ENCODE data around the gene PRDX1. TPM values are rescaled to one million over a fixed set of nuclear protein-coding genes. Genes with fewer than 3 reads are reported as not detected.
A peak's percentile ranks its signal among the peaks of the same experiment; 100 is the strongest.
"Not testable (repeated sequence)": the region's sequence is repeated elsewhere in the genome, so short reads cannot be mapped to it uniquely, and the experiment has no call there.

The PRDX1 gene
- total and polyA plus RNA-seq, 2 experiments from 2014 or later = 1,070 to 2,149 TPM

- Histone ChIP-seq H3K9me2 (ENCODE audit: insufficient read depth) (no peaks in the 10 kb centered on the region), H3F3A (replicated peaks; ENCODE audit: low read depth) (peaks cover 3% of the 10 kb centered on the region; the same call in 1 of the 2 replicates), H3K4me3 (peak overlapping the region; percentile 91), H3K36me3 (ENCODE audit: insufficient read depth) (no peaks in the 10 kb centered on the region), H3K27me3 (ENCODE audit: insufficient read depth) (peaks cover 8% of the 10 kb centered on the region; the same call in 1 of the 2 replicates), H3K4me1 (ENCODE audit: insufficient read depth) (peaks cover 7% of the 10 kb centered on the region; the same call in 1 of the 2 replicates), H3K79me2 (replicated peaks; ENCODE audit: insufficient read depth) (peaks cover 26% of the 10 kb centered on the region), H3K4me2 (peak overlapping the region; percentile 100), H2AFZ (peak overlapping the region; percentile 49), H3K27ac (ENCODE audit: low read depth) (peak overlapping the region; percentile 28; the same call in 1 of the 2 replicates), H4K20me1 (replicated peaks; ENCODE audit: insufficient read depth) (0 out of 2 replicates have a peak, but pooled peaks cover 3% of the 10 kb centered on the region)
- Mint-ChIP-seq H3K27ac (no peak overlapping the region), H3K27me3 (ENCODE audit: insufficient read depth, low read depth, poor library complexity) (peaks cover 2% of the 10 kb centered on the region), H3K4me3 (no peak overlapping the region), H3K9me3 (no peaks in the 10 kb centered on the region), H3K4me1 (peaks cover 5% of the 10 kb centered on the region; the same call in 2 of the 3 replicates), H3K36me3 (ENCODE audit: low read depth) (no peaks in the 10 kb centered on the region)
- peak; percentile 4 for ATAC-seq
- DNase-seq (ENCODE audit: low spot score) = peak; percentile 24
- TF ChIP-seq NANOG (IDR thresholded peaks at IDR 0.05; ENCODE audit: borderline replicate concordance) (no peak), JUNB (IDR thresholded peaks at IDR 0.05; ENCODE audit: unreplicated experiment) (no peak), ZNF331 (CRISPR knock-in tag; IDR thresholded peaks at IDR 0.05; ENCODE audit: low read depth) (no peak), EZH2 (IDR thresholded peaks at IDR 0.05; ENCODE audit: low read depth, unreplicated experiment) (no peak), CREB1 (CRISPR knock-in tag; IDR thresholded peaks at IDR 0.05; ENCODE audit: low read depth) (no peak)
These were observed 31.5 kb downstream of the PRDX1 start for GRCh38 chr1:45490121-45490625.

GRCh38 chr1:45489379-45489778 is 32.3 kb downstream of the PRDX1 start:
- not testable (repeated sequence) for H3K4me1 Mint-ChIP-seq; H4K20me1 ChIP-seq (replicated peaks; ENCODE audit: insufficient read depth); H3K4me1 ChIP-seq (ENCODE audit: insufficient read depth); ATAC-seq; H3K27ac Mint-ChIP-seq; H3K27me3 ChIP-seq (ENCODE audit: insufficient read depth); DNase-seq (ENCODE audit: low spot score); H3K36me3 ChIP-seq (ENCODE audit: insufficient read depth); H3K36me3 Mint-ChIP-seq (ENCODE audit: low read depth); H3K4me3 Mint-ChIP-seq; H3K9me2 ChIP-seq (ENCODE audit: insufficient read depth); H3F3A ChIP-seq (replicated peaks; ENCODE audit: low read depth); H3K9me3 Mint-ChIP-seq; H3K27me3 Mint-ChIP-seq (ENCODE audit: insufficient read depth, low read depth, poor library complexity); H3K27ac ChIP-seq (ENCODE audit: low read depth); H2AFZ ChIP-seq
- peak overlapping the region; percentile 91 for H3K4me3 ChIP-seq
- H3K79me2 ChIP-seq (replicated peaks; ENCODE audit: insufficient read depth) = peaks cover 26% of the 10 kb centered on the region
- H3K4me2 ChIP-seq = peak overlapping the region; percentile 100

- peaks cover 26% of the 10 kb centered on the region for H3K79me2 ChIP-seq (replicated peaks; ENCODE audit: insufficient read depth)
- DNase-seq (ENCODE audit: low spot score) = peak; percentile 17
- peak overlapping the region; percentile 91 for H3K4me3 ChIP-seq
- no peaks in the 10 kb centered on the region for H3K9me2 ChIP-seq (ENCODE audit: insufficient read depth)
- Mint-ChIP-seq H3K4me3 (no peak overlapping the region), H3K9me3 (no peaks in the 10 kb centered on the region), H3K36me3 (ENCODE audit: low read depth) (no peaks in the 10 kb centered on the region), H3K27me3 (ENCODE audit: insufficient read depth, low read depth, poor library complexity) (no peaks in the 10 kb centered on the region), H3K4me1 (peaks cover 5% of the 10 kb centered on the region; the same call in 2 of the 3 replicates), H3K27ac (no peak overlapping the region)
- peak overlapping the region; percentile 100 for H3K4me2 ChIP-seq
- H3K27me3 ChIP-seq (ENCODE audit: insufficient read depth) = peaks cover 8% of the 10 kb centered on the region; the same call in 1 of the 2 replicates
- no peak overlapping the region for H3K27ac ChIP-seq (ENCODE audit: low read depth)
- H3K4me1 ChIP-seq (ENCODE audit: insufficient read depth) = peaks cover 7% of the 10 kb centered on the region; the same call in 1 of the 2 replicates
- H2AFZ ChIP-seq = no peak overlapping the region
- 0 out of 2 replicates have a peak, but pooled peaks cover 3% of the 10 kb centered on the region for H4K20me1 ChIP-seq (replicated peaks; ENCODE audit: insufficient read depth)
- peaks cover 3% of the 10 kb centered on the region; the same call in 1 of the 2 replicates for H3F3A ChIP-seq (replicated peaks; ENCODE audit: low read depth)
- no peak for ATAC-seq
- no peaks in the 10 kb centered on the region for H3K36me3 ChIP-seq (ENCODE audit: insufficient read depth)
- TF ChIP-seq CREB1 (CRISPR knock-in tag; IDR thresholded peaks at IDR 0.05; ENCODE audit: low read depth) (no peak), REST (IDR thresholded peaks at IDR 0.05; ENCODE audit: unreplicated experiment) (no peak), NANOG (IDR thresholded peaks at IDR 0.05; ENCODE audit: borderline replicate concordance) (no peak), STAT1 (IDR thresholded peaks at IDR 0.05; ENCODE audit: unreplicated experiment) (no peak), EZH2 (IDR thresholded peaks at IDR 0.05; ENCODE audit: low read depth, unreplicated experiment) (no peak)
These were observed 32.9 kb downstream of the PRDX1 start for GRCh38 chr1:45488666-45489377.
